PFSK-1 (cell line): Measurements from ENCODE around the gene AIG1.

Source experiments
- FOXP2 ChIP-seq: optimal IDR thresholded peaks from 2 replicates; pipeline ENCODE3; 2011; ENCODE audit warnings: borderline replicate concordance, control low read depth, inconsistent platforms; ENCODE audit not compliant: insufficient read depth; ENCODE audit errors: extremely low read length, extremely low read depth
- POLR2AphosphoS5 ChIP-seq: IDR thresholded peaks from 2 replicates; pipeline ENCODE4 v1.6.1; 2012; ENCODE audit warnings: low read depth, mild to moderate bottlenecking, control low read depth, low read length, moderate library complexity
- REST ChIP-seq, 2 experiments: IDR thresholded peaks; 2 replicates each; pipeline versions ENCODE4 v1.6.1 to v1.8.0; 2011 to 2012; ENCODE audit warnings: low read depth in 2 of 2, low read length in 2 of 2, control low read depth in 1 of 2, inconsistent platforms in 1 of 2, mild to moderate bottlenecking in 1 of 2, moderate library complexity in 1 of 2; ENCODE audit not compliant: insufficient read depth in 1 of 2
- SIN3A ChIP-seq: IDR thresholded peaks from 2 replicates; pipeline ENCODE4 v1.6.1; 2012; ENCODE audit warnings: mild to moderate bottlenecking, low read length, moderate library complexity, borderline replicate concordance; ENCODE audit not compliant: insufficient read depth
- TAF1 ChIP-seq: IDR thresholded peaks from 2 replicates; pipeline ENCODE4 v1.6.1; 2012; ENCODE audit warnings: low read length, control low read depth, borderline replicate concordance; ENCODE audit not compliant: insufficient read depth

Gene AIG1

DNA sequence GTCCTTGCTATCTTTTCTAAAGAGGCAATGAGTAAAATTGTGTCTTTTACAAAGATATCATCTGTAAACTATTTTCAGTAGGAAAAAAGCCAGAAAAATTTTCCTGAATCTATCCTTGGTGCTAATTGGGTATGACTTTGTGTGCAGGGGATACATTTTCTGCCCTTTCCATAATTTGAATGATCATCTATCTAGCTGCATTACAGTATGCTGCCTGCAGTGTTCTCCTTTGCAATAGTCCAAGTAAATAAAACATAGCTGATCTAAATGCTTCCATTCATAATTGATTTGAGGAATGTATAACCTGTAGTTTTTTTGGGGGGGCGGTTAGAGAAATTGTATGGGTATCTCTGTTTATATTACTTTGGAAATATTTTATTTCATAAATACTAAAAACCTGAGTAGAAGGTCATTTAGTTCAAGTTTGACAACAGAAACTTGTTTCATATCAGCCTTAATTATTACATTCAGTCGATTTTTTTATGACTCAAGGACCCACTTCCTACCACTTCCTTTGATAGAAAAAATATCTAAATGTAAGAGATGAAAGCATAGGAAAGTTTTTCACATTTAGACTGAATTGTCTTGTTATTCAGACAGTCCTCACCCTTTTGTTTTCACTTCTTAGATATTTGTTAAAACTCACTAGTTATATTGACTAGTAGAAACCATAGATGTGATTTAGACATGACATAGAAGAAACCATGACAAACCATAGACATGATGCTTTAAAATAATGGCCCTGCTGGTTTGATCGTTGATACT is 75.3 kb downstream of the AIG1 start:
- TF ChIP-seq REST (IDR thresholded peaks at IDR 0.05; ENCODE audit: insufficient read depth in 1 of 2, low read depth in 2 of 2, low read length in 2 of 2): no peak
- TF ChIP-seq TAF1: no peak
- no peak for TF ChIP-seq FOXP2
- TF ChIP-seq POLR2AphosphoS5: no peak
- no peak for TF ChIP-seq SIN3A

- TF ChIP-seq POLR2AphosphoS5: no peak
- no peak for TF ChIP-seq FOXP2
- TF ChIP-seq SIN3A: no peak
- no peak for TF ChIP-seq REST (IDR thresholded peaks at IDR 0.05; ENCODE audit: insufficient read depth in 1 of 2, low read depth in 2 of 2, low read length in 2 of 2)
- no peak for TF ChIP-seq TAF1
These were observed 76.0 kb downstream of the AIG1 start for GRCh38 chr6:143136647-143137046.

DNA sequence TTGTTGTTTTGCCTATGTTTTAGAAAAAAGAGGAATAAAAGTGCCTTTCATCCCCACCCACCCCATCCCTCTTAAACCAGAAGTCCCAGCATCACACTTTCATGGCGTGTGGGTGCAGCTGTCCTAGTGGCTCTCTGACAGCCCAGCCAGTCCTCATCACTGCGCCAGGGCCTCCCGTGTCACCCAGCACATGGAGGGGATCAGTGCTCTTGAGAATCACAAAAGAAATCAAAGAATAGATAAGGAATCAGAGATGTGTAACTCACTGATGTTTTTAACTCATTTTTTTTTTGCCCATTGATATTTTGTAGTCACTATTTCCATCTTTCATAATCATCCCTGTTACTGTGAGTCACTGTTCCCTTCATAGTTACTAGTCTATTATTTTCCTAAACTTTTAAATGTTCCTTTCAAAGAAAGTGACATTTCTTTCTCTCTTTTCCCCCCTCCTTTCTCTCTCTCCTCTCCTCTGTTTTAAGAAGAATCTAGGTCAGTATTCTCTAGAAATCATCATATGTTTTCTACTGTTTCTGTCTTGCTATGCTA is 78.6 kb downstream of the AIG1 start:
- TF ChIP-seq REST (IDR thresholded peaks at IDR 0.05; ENCODE audit: insufficient read depth in 1 of 2, low read depth in 2 of 2, low read length in 2 of 2) (no peak), TAF1 (no peak), SIN3A (no peak), FOXP2 (no peak), POLR2AphosphoS5 (no peak)

DNA sequence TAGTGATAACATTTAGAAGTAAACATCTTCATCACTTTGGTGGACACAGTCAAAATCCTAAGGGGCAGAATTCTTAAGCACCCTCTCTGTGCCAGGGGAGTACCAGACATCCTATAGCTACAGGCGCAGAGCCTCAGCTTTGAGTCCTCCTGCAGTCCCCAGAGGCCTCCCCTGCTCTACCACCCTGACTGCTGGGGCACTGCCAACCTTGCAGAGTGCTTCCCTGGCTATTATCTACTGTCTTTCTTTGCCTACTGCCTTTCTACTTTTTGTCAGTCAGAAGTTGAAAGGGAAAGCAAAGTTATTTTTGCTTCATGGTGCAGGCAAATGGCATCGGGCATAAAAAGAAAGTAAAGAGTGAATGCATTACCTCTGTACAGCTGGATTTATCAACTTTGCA is 80.1 kb downstream of the AIG1 start:
- TF ChIP-seq POLR2AphosphoS5: no peak
- TF ChIP-seq SIN3A: no peak
- TF ChIP-seq REST (IDR thresholded peaks at IDR 0.05; ENCODE audit: insufficient read depth in 1 of 2, low read depth in 2 of 2, low read length in 2 of 2): no peak
- TF ChIP-seq TAF1: no peak
- no peak for TF ChIP-seq FOXP2
